GM10248 (cell line): ENCODE data around the gene CPNE9.

Source experiments
- CTCF ChIA-PET: fragments of 300-600 bp; sonication (Branson Sonifier 250); formaldehyde crosslinking; extraction: SDS; loops from one replicate; lab custom pipeline; 2021; ENCODE audit warnings: antibody characterized with exemption; lab: Yijun Ruan, JAX
- POLR2A ChIA-PET: fragments of 350-650 bp; sonication (Branson Sonifier 250); formaldehyde crosslinking; extraction: SDS; loops from one replicate; lab custom pipeline; 2020; ENCODE audit warnings: antibody characterized with exemption; lab: Yijun Ruan, JAX
- DNase-seq: peaks from one replicate; pipeline ENCODE4 v3.0.0; 2012; ENCODE audit errors: extremely low spot score
- CTCF ChIP-seq: IDR thresholded peaks from 2 replicates; pipeline ENCODE4 v1.5.1; 2012; ENCODE audit warnings: mild to moderate bottlenecking, low read depth; ENCODE audit errors: extremely low read depth, missing control alignments, control extremely low read depth

CPNE9 gene

GRCh38 chr3:9710174-9710739 is 6.6 kb downstream of the CPNE9 start:
- CTCF ChIA-PET, result interaction anchor here (1.2 kb wide), 1 partner anchor 17 kb away, joined by 3 read pairs; no protein-coding TSS in a partner anchor
- TF ChIP-seq CTCF, result no peak
- POLR2A ChIA-PET, result no interaction called here
- no peak for DNase-seq

- POLR2A ChIA-PET, result interaction anchor here (0.6 kb wide), 1 partner anchor 14 kb away, joined by 4 read pairs; no protein-coding TSS in a partner anchor
- no peak for DNase-seq
- CTCF ChIA-PET, result interaction anchor here (1.1 to 1.2 kb wide), 2 partner anchors 19 to 28 kb away, joined by 3 read pairs; partner anchors contain the start of gene BRPF1
- TF ChIP-seq CTCF, result no peak
Observed at GRCh38 chr3:9712415-9712814, 8.8 kb downstream of the CPNE9 start.

- no peak for DNase-seq
- no peak for TF ChIP-seq CTCF
- POLR2A ChIA-PET, result no interaction called here
- CTCF ChIA-PET, result no interaction called here
Observed at GRCh38 chr3:9713142-9713541, 9.5 kb downstream of the CPNE9 start.

- ChIA-PET CTCF (interaction anchor here (1.6 kb wide), 1 partner anchor 16 kb away, joined by 6 read pairs; no protein-coding TSS in a partner anchor), POLR2A (no interaction called here)
- DNase-seq, result no peak
- no peak for TF ChIP-seq CTCF
Observed at GRCh38 chr3:9715136-9715535, 11.5 kb downstream of the CPNE9 start.

GRCh38 chr3:9715764-9716437 is 12.3 kb downstream of the CPNE9 start:
- DNase-seq, result no peak
- peak; percentile 21 for TF ChIP-seq CTCF
- ChIA-PET POLR2A (no interaction called here), CTCF (interaction anchor here (1.2 to 1.6 kb wide), 2 partner anchors 17 to 216 kb away, joined by 4 to 6 read pairs; no protein-coding TSS in a partner anchor)

GRCh38 chr3:9716801-9717555 is 13.3 kb downstream of the CPNE9 start:
- DNase-seq, result no peak
- ChIA-PET POLR2A (no interaction called here), CTCF (interaction anchor here (1.6 to 2.6 kb wide), 2 partner anchors 11 to 14 kb away, joined by 4 to 12 read pairs; no protein-coding TSS in a partner anchor)
- TF ChIP-seq CTCF, result no peak
